ENCODE measurements around the gene OR5B21. TPM values are rescaled to one million over a fixed set of nuclear protein-coding genes. Genes with fewer than 3 reads are reported as not detected.

OR5B21 gene
- total RNA-seq, 1 experiment from 2014 or later = not detected

DNA sequence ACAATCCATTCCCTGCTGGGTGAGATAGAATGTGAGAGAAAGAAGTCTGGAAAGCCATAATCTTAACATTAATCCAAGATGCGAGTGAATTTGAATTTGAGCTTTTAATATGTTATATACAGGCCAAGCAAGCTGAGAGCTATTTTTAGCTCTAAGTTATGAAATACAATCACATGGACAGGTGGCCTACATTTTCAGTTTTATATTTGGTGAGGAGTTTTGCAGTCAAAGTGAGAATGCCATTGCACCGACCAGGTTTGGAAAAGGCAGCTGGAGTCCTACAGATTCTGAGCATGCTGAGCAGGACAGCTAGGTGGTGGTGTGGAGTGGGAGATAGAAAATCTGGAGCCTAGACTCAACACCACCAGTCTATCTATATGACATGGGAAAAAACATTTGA lies 12.0 kb downstream of the OR5B21 start:
- H3K36me3 ChIP-seq (ENCODE audit: insufficient read depth, low read length, poor library complexity, severe bottlenecking) = no peaks in the 10 kb centered on the region
- no peak overlapping the region for H3K27ac ChIP-seq (ENCODE audit: low read depth, low read length, poor library complexity, severe bottlenecking)
- TF ChIP-seq EZH2 (IDR thresholded peaks at IDR 0.05; ENCODE audit: borderline replicate concordance, low read depth, low read length, poor library complexity, severe bottlenecking) = no peak
- TF ChIP-seq, protein P1, sequence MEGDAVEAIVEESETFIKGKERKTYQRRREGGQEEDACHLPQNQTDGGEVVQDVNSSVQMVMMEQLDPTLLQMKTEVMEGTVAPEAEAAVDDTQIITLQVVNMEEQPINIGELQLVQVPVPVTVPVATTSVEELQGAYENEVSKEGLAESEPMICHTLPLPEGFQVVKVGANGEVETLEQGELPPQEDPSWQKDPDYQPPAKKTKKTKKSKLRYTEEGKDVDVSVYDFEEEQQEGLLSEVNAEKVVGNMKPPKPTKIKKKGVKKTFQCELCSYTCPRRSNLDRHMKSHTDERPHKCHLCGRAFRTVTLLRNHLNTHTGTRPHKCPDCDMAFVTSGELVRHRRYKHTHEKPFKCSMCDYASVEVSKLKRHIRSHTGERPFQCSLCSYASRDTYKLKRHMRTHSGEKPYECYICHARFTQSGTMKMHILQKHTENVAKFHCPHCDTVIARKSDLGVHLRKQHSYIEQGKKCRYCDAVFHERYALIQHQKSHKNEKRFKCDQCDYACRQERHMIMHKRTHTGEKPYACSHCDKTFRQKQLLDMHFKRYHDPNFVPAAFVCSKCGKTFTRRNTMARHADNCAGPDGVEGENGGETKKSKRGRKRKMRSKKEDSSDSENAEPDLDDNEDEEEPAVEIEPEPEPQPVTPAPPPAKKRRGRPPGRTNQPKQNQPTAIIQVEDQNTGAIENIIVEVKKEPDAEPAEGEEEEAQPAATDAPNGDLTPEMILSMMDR (conservative IDR thresholded peaks at IDR 0.05; ENCODE audit: low read depth, low read length) = no peak
- H3K4me3 ChIP-seq (ENCODE audit: low read depth, low read length, poor library complexity, severe bottlenecking) = no peak overlapping the region
- intact Hi-C loops (cut with micrococcal nuclease; ENCODE audit: unreplicated experiment) = no loop called here
- no TSS peak for BruUV-seq (replicated peaks)
- POLR2A ChIA-PET (ENCODE audit: low non-redundant PET) = no interaction called here
- H3K4me1 ChIP-seq (ENCODE audit: insufficient read depth, low read length, poor library complexity, severe bottlenecking) = no peaks in the 10 kb centered on the region
- H3K9me3 ChIP-seq (ENCODE audit: low read depth, low read length, poor library complexity, severe bottlenecking) = no peaks in the 10 kb centered on the region
- H3K27me3 ChIP-seq (replicated peaks; ENCODE audit: insufficient read depth, low read depth, low read length, poor library complexity) = peaks cover 6% of the 10 kb centered on the region
- no peak for DNase-seq (ENCODE audit: low spot score)
- CTCF ChIA-PET = no interaction called here

DNA sequence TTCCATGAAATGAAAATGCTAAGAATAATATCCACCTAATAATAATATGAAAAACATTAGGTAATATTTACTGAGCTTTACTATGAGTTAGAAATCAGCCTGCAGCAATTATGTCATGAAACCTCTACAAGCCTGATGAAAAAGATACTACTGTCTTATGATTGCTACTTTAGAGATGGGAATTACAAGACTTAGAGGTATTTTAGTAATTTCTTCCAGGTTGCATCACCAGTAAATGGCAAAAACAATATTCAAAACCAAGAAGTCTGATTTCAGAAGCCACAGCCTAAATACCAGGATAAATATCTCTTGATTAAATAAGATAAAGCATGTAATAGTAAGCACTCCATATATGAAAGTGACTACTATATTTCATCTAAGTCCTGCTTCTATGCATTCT lies 13.8 kb downstream of the OR5B21 start:
- Histone ChIP-seq H3K4me3 (ENCODE audit: low read depth, low read length, poor library complexity, severe bottlenecking) (no peak overlapping the region), H3K27ac (ENCODE audit: low read depth, low read length, poor library complexity, severe bottlenecking) (no peak overlapping the region), H3K27me3 (replicated peaks; ENCODE audit: insufficient read depth, low read depth, low read length, poor library complexity) (peaks cover 6% of the 10 kb centered on the region), H3K4me1 (ENCODE audit: insufficient read depth, low read length, poor library complexity, severe bottlenecking) (no peaks in the 10 kb centered on the region), H3K36me3 (ENCODE audit: insufficient read depth, low read length, poor library complexity, severe bottlenecking) (no peaks in the 10 kb centered on the region), H3K9me3 (ENCODE audit: low read depth, low read length, poor library complexity, severe bottlenecking) (no peaks in the 10 kb centered on the region)
- ChIA-PET CTCF (no interaction called here), POLR2A (ENCODE audit: low non-redundant PET) (no interaction called here)
- no peak for TF ChIP-seq EZH2 (IDR thresholded peaks at IDR 0.05; ENCODE audit: borderline replicate concordance, low read depth, low read length, poor library complexity, severe bottlenecking)
- TF ChIP-seq, protein P1 (conservative IDR thresholded peaks at IDR 0.05; ENCODE audit: low read depth, low read length) = no peak
- no TSS peak for BruUV-seq (replicated peaks)
- DNase-seq (ENCODE audit: low spot score) = no peak
- intact Hi-C loops (cut with micrococcal nuclease; ENCODE audit: unreplicated experiment) = no loop called here

GRCh38 chr11:58493676-58494075 lies 14.2 kb downstream of the OR5B21 start:
- POLR2A ChIA-PET (ENCODE audit: low non-redundant PET) = no interaction called here
- Histone ChIP-seq H3K4me1 (ENCODE audit: insufficient read depth, low read length, poor library complexity, severe bottlenecking) (no peaks in the 10 kb centered on the region), H3K36me3 (ENCODE audit: insufficient read depth, low read length, poor library complexity, severe bottlenecking) (no peaks in the 10 kb centered on the region), H3K27ac (ENCODE audit: low read depth, low read length, poor library complexity, severe bottlenecking) (no peak overlapping the region), H3K27me3 (replicated peaks; ENCODE audit: insufficient read depth, low read depth, low read length, poor library complexity) (peaks cover 6% of the 10 kb centered on the region), H3K9me3 (ENCODE audit: low read depth, low read length, poor library complexity, severe bottlenecking) (no peaks in the 10 kb centered on the region), H3K4me3 (ENCODE audit: low read depth, low read length, poor library complexity, severe bottlenecking) (no peak overlapping the region)
- TF ChIP-seq, protein P1 (conservative IDR thresholded peaks at IDR 0.05; ENCODE audit: low read depth, low read length) = no peak
- TF ChIP-seq EZH2 (IDR thresholded peaks at IDR 0.05; ENCODE audit: borderline replicate concordance, low read depth, low read length, poor library complexity, severe bottlenecking) = no peak
- no TSS peak for BruUV-seq (replicated peaks)
- CTCF ChIA-PET = no interaction called here
- intact Hi-C loops (cut with micrococcal nuclease; ENCODE audit: unreplicated experiment) = no loop called here
- no peak for DNase-seq (ENCODE audit: low spot score)
